AG04450 (cell line): ENCODE data around the gene CDK6. TPM values are rescaled to one million over a fixed set of nuclear protein-coding genes. Genes with fewer than 3 reads are reported as not detected.

Experiments
- CTCF ChIA-PET: fragments of 300-600, 350-600 bp; formaldehyde crosslinking; extraction: SDS; loops from one replicate; lab custom pipeline; 2022; ENCODE audit warnings: antibody characterized with exemption, inconsistent platforms; lab: Charles Lee
- POLR2A ChIA-PET: fragments of 350-600 bp; formaldehyde crosslinking; extraction: SDS; loops from one replicate; lab custom pipeline; 2021; ENCODE audit warnings: antibody characterized with exemption, inconsistent platforms; lab: Yijun Ruan, JAX
- DNase-seq: peaks from one replicate; pipeline ENCODE4 v3.0.0-alpha.2; 2011; ENCODE audit warnings: low read depth, low spot score
- H3K27ac ChIP-seq: one replicate; pipeline ENCODE4 v1.5.1; 2012; ENCODE audit warnings: low read depth, low read length, control low read depth
- H3K27me3 ChIP-seq: one replicate; pipeline ENCODE4 v1.6.0; 2012; ENCODE audit warnings: low read length; ENCODE audit not compliant: control insufficient read depth, insufficient read depth
- H3K4me3 ChIP-seq: 2 replicates; pipeline ENCODE4 v1.5.1; 2011; ENCODE audit warnings: mild to moderate bottlenecking, low read depth, low read length, control low read depth
- H3K9me3 ChIP-seq: 2 replicates; pipeline ENCODE4 v1.5.1; 2012; ENCODE audit warnings: low read length; ENCODE audit not compliant: control insufficient read depth, insufficient read depth
- polyA plus RNA-seq: library from polyadenylated mRNA; depleted of rRNA; stranded (reverse); fragments of >200 nt; gene quantifications from 2 replicates; pipeline ENCODE4 v1.2.3, GENCODE V29; 2011
- TF ChIP-seq, protein P1 (sequence below): IDR thresholded peaks from 2 replicates; pipeline ENCODE4 v1.5.1; 2011; ENCODE audit warnings: low read depth, low read length, control low read depth, inconsistent platforms

CDK6 gene
- polyA plus RNA-seq, 1 experiment: 40.6 TPM

DNA sequence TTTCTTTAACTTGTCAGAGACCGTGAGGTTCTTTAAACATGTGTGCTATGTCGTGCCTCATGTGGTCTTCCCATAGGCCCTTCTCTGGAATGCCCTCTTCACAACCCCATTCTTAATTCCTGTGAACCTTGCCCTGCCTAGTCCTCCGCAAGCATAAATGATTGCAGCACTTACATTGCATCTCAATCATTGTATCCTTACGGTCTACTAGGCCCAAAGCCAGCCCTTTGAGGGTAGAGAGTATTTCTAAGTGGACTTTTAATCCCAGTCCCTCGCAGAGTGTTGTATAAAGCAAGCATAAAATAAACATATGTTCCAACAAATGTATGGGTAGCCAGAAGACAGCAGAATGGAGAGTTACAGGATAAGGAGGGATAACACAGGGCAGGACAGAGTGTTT lies 154.0 kb downstream of the CDK6 start:
- no peak overlapping the region for H3K27ac ChIP-seq
- no peak for DNase-seq
- ChIA-PET CTCF (no interaction called here), POLR2A (no interaction called here)
- TF ChIP-seq, protein P1, sequence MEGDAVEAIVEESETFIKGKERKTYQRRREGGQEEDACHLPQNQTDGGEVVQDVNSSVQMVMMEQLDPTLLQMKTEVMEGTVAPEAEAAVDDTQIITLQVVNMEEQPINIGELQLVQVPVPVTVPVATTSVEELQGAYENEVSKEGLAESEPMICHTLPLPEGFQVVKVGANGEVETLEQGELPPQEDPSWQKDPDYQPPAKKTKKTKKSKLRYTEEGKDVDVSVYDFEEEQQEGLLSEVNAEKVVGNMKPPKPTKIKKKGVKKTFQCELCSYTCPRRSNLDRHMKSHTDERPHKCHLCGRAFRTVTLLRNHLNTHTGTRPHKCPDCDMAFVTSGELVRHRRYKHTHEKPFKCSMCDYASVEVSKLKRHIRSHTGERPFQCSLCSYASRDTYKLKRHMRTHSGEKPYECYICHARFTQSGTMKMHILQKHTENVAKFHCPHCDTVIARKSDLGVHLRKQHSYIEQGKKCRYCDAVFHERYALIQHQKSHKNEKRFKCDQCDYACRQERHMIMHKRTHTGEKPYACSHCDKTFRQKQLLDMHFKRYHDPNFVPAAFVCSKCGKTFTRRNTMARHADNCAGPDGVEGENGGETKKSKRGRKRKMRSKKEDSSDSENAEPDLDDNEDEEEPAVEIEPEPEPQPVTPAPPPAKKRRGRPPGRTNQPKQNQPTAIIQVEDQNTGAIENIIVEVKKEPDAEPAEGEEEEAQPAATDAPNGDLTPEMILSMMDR: no peak
- no peak overlapping the region for H3K4me3 ChIP-seq
- no peaks in the 10 kb centered on the region for H3K9me3 ChIP-seq
- no peaks in the 10 kb centered on the region for H3K27me3 ChIP-seq

DNA sequence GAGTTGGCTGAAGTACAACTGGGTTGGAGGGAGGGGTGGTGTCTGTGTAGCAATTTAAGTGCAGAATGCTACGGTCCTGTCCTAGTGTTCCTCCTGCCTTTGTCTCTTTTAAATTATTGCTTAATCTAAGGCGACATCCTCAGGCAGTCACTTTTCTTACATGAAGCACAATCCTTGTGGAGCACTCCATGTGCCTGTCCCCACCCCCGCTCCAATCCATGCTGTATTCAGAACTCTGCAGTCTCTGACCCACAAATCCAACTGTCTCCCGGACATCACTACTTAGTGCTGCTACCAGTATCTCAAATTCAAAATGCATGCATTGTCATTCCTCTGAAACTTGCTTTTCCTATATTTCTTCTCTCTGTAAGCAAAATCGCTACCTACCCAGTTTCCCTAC lies 154.7 kb downstream of the CDK6 start:
- no peak for DNase-seq
- no peaks in the 10 kb centered on the region for H3K9me3 ChIP-seq
- no peak overlapping the region for H3K4me3 ChIP-seq
- TF ChIP-seq, protein P1: no peak
- H3K27ac ChIP-seq: no peak overlapping the region
- ChIA-PET POLR2A (no interaction called here), CTCF (no interaction called here)
- no peaks in the 10 kb centered on the region for H3K27me3 ChIP-seq

DNA sequence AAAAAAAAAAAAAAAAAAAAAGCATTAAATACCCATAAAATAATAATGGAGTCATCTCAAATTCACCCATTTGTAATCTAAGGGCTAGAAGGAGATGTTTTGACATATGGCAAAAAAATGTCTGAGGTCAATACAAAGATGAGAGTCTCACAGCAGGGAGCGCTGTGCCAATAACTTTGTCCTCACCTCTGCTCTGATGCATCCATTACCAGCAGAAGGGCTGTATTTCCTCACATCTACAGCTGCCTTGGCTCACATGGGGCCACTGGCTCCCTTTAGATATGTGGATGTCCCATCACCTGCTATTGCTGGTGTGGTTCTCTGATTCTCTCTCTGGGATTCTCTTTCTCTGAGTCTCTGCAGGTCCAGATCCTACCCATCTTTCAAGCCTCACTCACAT lies 155.9 kb downstream of the CDK6 start:
- H3K9me3 ChIP-seq: no peaks in the 10 kb centered on the region
- ChIA-PET CTCF (no interaction called here), POLR2A (no interaction called here)

DNA sequence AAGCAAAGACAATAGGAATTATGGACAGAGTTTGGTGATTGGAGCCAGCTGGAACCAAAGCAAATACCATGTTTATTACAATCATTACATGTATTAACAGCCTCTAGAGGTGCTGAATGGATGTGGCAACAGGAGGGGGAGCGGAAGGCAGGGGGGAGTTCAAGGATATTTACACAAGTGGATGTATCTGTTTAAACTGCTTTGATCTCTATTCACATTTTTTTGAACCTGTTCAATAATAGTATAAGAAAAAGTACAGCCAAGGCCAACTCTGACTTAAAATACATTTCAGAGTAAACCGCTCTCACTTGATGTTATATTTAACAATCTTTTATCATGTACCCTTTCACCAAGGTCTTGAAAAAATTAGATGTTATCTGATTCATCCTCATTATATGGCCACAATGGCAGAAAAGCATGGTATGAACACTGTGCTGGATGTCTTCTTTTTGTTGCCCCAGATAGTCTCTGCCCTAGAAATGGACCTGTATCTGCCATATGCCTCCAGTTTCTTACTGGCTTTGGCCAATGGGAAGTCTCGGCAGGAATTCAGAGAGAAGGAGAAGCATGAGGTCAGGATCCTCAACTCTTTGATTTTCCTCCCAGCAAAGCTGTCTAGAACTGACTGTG lies 158.0 kb downstream of the CDK6 start:
- H3K4me3 ChIP-seq: no peak overlapping the region
- CTCF ChIA-PET: no interaction called here
- H3K27me3 ChIP-seq: no peaks in the 10 kb centered on the region
- no peak for DNase-seq
- no peaks in the 10 kb centered on the region for H3K9me3 ChIP-seq
- H3K27ac ChIP-seq: no peak overlapping the region
- POLR2A ChIA-PET: no interaction called here
- TF ChIP-seq, protein P1: no peak

More for the DNA sequence above, 155.9 kb downstream of the CDK6 start:
- Histone ChIP-seq H3K27ac (no peak overlapping the region), H3K4me3 (no peak overlapping the region), H3K27me3 (no peaks in the 10 kb centered on the region)
- no peak for DNase-seq
- TF ChIP-seq, protein P1: no peak

- CTCF ChIA-PET: no interaction called here
- TF ChIP-seq, protein P1: no peak
- no peaks in the 10 kb centered on the region for H3K9me3 ChIP-seq
- POLR2A ChIA-PET: no interaction called here
- no peak overlapping the region for H3K4me3 ChIP-seq
- no peak for DNase-seq
- no peak overlapping the region for H3K27ac ChIP-seq
- no peaks in the 10 kb centered on the region for H3K27me3 ChIP-seq
These were observed 162.0 kb downstream of the CDK6 start for GRCh38 chr7:92674379-92674778.
